ENCODE data around the gene FMNL3. TPM values are rescaled to one million over a fixed set of nuclear protein-coding genes. Genes with fewer than 3 reads are reported as not detected.

FMNL3 gene
- total and polyA plus RNA-seq, 2 of the 13 experiments (the other 11 are each of a cell fraction or from before 2014, with no cell fraction given), result 0.44 to 1.1 TPM

- no peak for TF ChIP-seq CEBPB (IDR thresholded peaks at IDR 0.05; ENCODE audit: borderline replicate concordance, low read depth, low read length)
- no peak for TF ChIP-seq ZNF24 (IDR thresholded peaks at IDR 0.05)
- TF ChIP-seq ZNF207 (IDR thresholded peaks at IDR 0.05; ENCODE audit: borderline replicate concordance), result no peak
- peak; percentile 57 for TF ChIP-seq RAD21 (CRISPR knock-in tag; IDR thresholded peaks at IDR 0.05)
- TF ChIP-seq ZNF441 (CRISPR knock-in tag; IDR thresholded peaks at IDR 0.05; ENCODE audit: borderline replicate concordance), result peak; percentile 88; the same call in 1 of the 2 replicates
- TF ChIP-seq ZNF343 (CRISPR knock-in tag; IDR thresholded peaks at IDR 0.05), result no peak; the same call in 1 of the 2 replicates
- no peak for TF ChIP-seq ZBTB39 (CRISPR knock-in tag; IDR thresholded peaks at IDR 0.05)
- peak; percentile 97 for TF ChIP-seq ZFY (CRISPR knock-in tag; IDR thresholded peaks at IDR 0.05)
- TF ChIP-seq HBP1 (CRISPR knock-in tag; IDR thresholded peaks at IDR 0.05; ENCODE audit: low read depth), result 0 out of 2 replicates have a peak, but pooled peaks have one; percentile 31
- TF ChIP-seq ZNF781 (CRISPR knock-in tag; IDR thresholded peaks at IDR 0.05; ENCODE audit: borderline replicate concordance, not compliant biosample characterization), result no peak
- TF ChIP-seq ZNF724P (CRISPR knock-in tag; IDR thresholded peaks at IDR 0.05; ENCODE audit: borderline replicate concordance), result no peak
- TF ChIP-seq, protein P1, sequence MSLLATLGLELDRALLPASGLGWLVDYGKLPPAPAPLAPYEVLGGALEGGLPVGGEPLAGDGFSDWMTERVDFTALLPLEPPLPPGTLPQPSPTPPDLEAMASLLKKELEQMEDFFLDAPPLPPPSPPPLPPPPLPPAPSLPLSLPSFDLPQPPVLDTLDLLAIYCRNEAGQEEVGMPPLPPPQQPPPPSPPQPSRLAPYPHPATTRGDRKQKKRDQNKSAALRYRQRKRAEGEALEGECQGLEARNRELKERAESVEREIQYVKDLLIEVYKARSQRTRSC (CRISPR knock-in tag; IDR thresholded peaks at IDR 0.05; ENCODE audit: low read depth), result no peak
- no peak for TF ChIP-seq ZNF121 (CRISPR knock-in tag; IDR thresholded peaks at IDR 0.05)
- TF ChIP-seq KAT8 (CRISPR knock-in tag; IDR thresholded peaks at IDR 0.05), result peak; percentile 85
- TF ChIP-seq SAP130 (CRISPR knock-in tag; IDR thresholded peaks at IDR 0.05; ENCODE audit: low read depth), result peak; percentile 80
- TF ChIP-seq ZNF354B (CRISPR knock-in tag; IDR thresholded peaks at IDR 0.05), result no peak
- TF ChIP-seq ZFX (CRISPR knock-in tag; IDR thresholded peaks at IDR 0.05; ENCODE audit: low read depth), result peak; percentile 98
- TF ChIP-seq GATA4 (IDR thresholded peaks at IDR 0.05; ENCODE audit: borderline replicate concordance, low read depth), result no peak
- peak; percentile 74; the same call in 1 of the 2 replicates for TF ChIP-seq SMAD9 (CRISPR knock-in tag; IDR thresholded peaks at IDR 0.05)
These were observed 64.8 kb downstream of the FMNL3 start (continued) for GRCh38 chr12:49642370-49642802.
